ENCODE data around the gene TMEM121B.

DNA sequence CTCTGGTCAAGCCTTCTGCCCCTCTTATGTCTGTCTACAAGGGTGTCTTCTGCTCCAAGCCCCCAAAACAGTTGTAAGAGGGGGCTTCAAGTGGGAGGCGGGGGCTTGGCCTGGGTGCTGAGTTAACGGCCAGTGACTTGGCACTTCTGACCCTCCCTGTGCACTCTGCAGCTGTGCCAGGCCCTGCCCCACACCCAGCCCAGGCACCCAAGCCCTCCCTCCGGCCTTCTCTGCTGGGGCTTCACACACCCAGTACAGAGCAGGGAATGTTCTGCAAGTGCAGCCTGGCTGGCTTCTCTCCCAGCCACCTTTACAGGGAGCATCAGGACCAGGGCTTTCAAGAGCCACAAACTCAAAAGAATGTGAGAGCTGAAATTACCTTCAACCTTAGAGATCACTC, 3.8 kb downstream of the TMEM121B start:
- no peak for TF ChIP-seq POLR2A (IDR thresholded peaks at IDR 0.05)
- TF ChIP-seq, protein P1, sequence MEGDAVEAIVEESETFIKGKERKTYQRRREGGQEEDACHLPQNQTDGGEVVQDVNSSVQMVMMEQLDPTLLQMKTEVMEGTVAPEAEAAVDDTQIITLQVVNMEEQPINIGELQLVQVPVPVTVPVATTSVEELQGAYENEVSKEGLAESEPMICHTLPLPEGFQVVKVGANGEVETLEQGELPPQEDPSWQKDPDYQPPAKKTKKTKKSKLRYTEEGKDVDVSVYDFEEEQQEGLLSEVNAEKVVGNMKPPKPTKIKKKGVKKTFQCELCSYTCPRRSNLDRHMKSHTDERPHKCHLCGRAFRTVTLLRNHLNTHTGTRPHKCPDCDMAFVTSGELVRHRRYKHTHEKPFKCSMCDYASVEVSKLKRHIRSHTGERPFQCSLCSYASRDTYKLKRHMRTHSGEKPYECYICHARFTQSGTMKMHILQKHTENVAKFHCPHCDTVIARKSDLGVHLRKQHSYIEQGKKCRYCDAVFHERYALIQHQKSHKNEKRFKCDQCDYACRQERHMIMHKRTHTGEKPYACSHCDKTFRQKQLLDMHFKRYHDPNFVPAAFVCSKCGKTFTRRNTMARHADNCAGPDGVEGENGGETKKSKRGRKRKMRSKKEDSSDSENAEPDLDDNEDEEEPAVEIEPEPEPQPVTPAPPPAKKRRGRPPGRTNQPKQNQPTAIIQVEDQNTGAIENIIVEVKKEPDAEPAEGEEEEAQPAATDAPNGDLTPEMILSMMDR (IDR thresholded peaks at IDR 0.05) = no peak
- no peak for TF ChIP-seq POLR2AphosphoS5 (IDR thresholded peaks at IDR 0.05)

All from prostate gland (tissue), 2 donors.